IPS DF 19.7 (cell line): ENCODE results near the gene ATCAY.

Experiments
- DNase-seq: peaks from one replicate; pipeline ENCODE4 v3.0.0-alpha.2; 2013; ENCODE audit warnings: low read depth, low spot score

Gene ATCAY, protein sequence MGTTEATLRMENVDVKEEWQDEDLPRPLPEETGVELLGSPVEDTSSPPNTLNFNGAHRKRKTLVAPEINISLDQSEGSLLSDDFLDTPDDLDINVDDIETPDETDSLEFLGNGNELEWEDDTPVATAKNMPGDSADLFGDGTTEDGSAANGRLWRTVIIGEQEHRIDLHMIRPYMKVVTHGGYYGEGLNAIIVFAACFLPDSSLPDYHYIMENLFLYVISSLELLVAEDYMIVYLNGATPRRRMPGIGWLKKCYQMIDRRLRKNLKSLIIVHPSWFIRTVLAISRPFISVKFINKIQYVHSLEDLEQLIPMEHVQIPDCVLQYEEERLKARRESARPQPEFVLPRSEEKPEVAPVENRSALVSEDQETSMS

DNA sequence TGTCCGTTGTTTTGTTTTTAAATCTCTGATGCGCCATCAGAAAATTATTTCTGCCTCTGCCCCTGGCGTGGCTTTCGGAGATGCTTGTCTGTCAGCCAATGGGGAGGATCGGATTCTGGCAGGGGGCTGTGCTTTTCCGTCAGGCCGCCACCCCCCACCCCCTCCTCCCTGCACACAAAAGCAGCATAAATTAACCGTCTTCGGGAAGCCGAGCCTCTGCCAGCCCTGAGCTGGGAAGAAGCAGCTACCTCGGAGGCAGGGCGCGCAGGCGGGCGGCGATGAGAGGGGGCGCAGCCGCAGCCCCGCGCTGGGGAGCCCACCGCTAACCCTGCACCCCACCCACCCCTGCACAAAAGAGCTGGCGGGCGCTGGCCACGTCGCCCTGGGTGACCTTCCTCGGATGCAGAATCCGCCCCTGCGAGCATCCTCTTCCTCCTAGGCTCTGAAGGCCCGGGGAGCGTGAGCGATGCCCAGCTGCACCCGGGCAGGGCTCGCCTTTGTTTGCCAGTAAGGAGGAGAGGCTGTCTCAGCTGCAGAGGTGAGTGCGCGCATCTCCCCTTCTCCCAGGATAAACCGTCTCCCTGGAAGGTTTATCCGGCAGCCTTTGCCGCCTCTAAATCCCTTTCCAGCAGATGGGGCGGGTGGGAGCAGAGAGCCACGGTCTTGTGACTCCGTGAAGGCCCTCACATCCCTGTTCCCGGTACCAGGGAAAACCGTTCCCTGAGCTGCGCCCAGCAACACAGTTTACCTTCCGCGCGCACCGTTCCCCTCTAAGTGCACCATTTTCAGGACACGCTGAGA, at the start of gene ATCAY:
Gene ATCAY, plus strand, starts transcription at position 215 of the 801 bp plus-strand sequence. CDS start 5,083 bp downstream, outside the sequence.
- DNase-seq: no peak

DNA sequence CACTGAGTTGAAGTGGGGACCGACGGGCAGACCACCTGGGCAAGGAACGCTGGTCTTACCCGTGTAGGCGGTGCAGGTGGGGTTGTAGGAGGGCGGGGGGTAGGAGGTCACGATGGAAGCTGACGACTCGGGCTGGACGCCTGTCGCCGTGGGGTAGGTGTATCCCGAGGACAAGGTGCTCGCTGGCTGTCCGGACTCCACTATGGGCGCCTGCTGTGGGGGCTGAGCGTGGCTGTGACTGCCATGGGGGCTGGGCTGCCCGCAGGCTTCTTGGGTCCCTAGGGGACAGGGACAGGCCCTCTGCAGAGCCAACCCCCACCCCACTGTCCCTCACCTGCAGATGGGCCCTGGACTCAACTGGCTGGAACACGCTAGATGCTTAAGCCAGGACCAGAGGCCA, 48.9 kb upstream of the ATCAY start:
- no peak for DNase-seq

DNA sequence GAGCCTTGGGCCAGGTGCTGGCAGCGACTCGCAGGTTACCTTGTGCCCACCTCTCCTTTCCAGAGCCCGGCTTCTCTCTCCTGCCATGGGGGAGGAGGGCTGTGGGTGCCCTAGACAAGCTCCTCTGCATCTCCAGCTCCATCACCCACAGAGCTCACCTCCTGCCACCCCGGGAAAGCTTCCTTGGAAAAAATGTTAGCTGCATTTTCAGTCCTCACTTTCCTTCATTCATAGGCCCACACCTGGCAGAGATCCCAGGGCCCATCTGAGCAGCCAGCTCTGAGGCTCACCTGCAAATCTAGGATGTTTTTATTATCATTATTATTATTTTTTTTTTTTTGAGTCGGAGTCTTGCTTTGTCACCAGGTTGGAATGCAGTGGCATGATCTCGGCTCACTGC, 48.5 kb upstream of the ATCAY start:
- no peak for DNase-seq

DNA sequence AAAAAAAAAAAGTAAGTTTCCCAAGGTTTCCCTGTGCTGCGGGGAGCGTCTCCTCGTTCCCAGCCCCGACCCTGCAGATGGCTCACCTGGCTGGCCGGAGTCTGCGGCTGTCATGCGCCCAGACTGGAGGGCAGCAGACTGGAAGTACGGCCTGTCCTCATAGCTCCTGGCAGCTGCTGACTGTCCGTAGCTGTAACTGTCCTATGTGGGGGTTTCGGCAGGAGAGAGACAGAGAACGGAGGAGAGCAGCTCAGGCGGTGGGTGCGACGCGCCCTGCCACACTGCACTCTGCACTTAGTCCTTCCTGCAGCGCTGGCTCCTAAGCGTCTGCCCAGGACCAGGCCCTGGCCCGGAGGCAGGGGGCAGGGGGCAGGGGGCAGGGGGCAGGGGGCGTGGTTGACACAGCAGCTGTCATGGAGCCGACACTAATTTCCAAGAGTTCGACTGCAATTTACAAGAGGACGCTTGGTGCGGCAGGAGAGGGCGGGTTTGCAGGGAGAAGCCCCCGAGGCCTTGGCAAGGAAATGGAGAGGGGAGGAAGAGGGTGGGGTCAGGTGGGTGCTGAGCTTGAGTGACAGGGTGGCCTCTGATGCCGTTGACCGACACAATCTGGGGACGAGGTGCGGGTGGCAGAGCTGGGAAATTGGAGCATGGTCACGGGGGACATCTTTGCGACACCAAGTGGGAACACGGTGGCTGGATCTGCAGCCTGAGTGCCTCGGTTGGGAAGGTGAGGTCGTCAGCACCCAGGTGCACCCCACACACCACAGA, 46.7 kb upstream of the ATCAY start:
- no peak for DNase-seq

DNA sequence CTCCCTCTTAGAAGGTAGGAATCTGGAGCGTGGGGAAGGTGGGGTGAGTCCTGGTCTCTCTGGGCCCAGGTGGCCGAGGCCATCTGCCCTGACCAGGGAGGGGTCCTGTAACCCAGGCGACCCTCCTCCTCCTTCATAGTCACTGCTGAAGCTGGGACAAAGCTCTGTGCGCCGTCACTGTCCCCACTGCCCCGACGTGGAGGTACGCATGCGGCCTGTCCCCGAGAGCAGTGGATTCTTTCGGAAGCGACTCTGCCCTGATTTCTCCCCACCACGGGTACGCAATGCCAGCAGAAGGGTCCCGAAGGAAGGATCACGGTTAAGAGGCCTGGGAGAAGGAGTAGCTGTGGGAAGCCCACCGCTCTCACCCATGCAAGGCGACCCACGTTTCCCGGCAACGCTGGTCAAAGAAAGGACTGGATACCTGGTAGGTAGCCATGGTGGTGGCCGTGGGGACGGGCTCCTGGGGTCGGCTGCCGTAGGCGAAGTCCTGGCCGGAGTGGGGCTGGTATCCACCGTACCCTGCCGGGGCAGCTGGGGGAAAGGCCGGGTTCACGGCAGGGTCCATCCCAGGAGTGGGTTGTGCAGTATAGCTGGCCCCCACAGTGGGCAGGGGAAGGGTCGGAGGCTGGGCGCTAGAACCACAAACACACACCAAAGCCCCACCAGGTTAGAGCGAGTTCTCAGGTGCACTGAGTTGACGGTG, 46.0 kb upstream of the ATCAY start:
- no peak for DNase-seq

DNA sequence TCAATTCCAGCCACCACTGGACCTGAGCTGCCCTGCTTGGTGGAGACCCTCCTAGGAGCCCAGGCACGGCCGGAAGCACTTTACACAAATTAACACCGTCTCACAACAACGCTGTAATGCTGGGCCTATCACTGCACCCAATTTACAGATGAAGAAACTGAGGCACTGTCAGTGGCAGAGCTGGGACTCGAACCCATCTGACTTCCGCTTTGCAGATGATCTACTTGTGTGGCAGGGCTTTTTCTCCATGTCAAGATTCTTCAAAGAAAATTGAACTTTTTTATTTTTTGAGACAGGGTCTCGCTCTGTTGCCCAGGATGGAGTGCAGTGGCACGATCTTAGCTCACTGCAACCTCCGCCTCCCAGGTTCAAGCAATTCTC, 45.4 kb upstream of the ATCAY start:
- DNase-seq: no peak

DNA sequence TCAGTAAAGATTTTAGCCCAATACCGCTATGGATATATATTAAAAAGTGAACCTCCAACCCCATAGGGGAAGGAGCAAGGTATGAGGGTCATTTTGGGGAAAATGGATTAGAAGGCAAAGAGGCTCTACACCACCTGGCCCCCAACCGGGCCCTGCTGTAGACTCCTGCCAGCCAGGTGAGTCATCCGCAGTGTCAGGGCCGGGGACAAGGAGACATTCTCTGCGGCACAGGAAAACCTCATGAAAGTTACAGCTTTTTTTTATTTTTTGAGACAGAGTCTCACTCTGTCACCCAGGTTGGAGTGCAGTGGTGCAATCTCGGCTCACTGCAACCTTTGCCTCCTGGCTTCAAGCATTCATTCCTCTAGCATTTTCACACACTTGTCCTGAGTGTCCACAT, 43.6 kb upstream of the ATCAY start:
- no peak for DNase-seq

DNA sequence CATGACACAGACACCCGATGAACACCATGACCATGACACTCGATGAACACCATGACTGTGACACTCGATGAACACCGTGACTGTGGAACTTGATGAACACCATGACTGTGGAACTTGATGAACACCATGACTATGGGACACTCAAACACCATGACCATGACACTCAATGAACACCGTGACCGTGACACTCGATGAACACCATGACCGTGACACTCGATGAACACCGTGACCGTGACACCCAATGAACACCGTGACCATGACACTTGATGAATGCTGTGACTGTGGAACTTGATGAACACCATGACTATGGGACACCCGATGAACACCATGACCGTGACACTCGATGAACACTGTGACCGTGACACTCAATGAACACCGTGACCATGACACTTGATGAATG, 43.2 kb upstream of the ATCAY start:
- DNase-seq: no peak

DNA sequence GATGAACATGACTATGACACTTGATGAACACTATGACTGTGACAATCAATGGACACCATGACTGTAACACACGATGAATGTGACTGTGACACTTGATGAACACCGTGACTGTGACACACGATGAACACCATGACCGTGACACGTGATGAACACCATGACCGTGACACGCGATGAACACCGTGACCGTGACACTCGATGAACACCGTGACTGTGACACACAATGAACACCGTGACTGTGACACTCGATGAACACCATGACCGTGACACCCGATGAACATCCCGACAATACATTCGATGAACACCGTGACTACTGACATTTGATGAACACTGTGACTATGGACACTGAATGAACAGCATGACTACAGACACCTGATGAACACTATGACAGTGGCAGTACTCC, 42.6 kb upstream of the ATCAY start:
- no peak for DNase-seq

DNA sequence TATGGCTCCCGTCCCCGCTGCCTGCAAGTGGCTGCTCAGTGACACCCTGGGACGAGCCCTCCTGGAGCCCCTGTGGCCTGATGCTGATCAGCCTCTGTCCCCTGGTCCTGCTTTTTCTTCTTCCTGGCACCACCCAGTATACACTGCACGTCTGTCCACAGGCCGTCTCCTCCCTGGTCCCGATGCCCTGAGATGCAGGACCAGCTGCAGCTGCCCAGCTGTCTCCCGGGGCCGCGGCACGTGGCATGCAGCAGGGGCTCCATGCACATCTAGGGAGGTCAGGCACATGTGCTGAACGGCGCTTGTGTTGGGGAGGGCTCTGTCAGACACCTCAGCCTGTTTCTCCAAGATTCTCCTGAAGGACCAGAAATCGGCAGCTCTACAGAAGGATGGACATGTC, 41.8 kb upstream of the ATCAY start:
- DNase-seq: no peak

DNA sequence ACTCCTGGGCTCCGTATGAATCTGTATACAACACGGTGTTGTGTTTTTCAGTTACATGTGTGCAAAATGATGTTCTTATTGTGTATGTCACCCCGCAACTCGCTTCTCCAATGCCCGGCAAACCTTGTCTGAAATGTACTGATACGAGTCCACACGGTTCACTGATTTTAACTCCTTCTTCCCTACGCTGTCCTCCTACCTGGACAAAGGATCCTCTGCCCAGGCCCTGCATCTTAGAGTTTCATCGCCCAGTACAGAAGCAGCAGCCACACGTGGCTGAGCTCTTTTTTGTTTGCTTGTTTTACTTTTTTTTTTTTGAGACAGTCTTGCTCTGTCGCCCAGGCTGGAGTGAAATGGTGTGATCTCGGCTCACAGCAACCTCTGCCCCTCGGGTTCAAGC, 40.5 kb upstream of the ATCAY start:
- DNase-seq: no peak

DNA sequence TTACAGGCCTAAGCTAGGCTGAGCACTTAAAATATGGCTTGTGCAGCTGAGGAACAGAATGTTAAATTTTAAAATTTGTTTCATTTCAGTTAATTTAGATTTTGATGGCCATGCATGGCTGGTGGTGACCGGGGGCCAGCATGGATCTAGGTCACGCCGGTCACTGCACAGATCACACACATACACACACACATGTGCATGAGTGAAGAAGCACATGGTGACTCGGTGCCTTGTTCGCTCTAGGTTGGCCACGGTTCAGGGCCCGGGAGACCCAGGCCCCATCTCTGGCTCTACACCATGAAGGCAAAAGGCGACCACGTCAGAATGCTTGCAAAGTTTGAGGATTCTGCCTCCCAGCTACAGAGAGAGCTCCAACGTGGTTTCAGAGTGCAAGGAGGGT, 39.7 kb upstream of the ATCAY start:
- no peak for DNase-seq

DNA sequence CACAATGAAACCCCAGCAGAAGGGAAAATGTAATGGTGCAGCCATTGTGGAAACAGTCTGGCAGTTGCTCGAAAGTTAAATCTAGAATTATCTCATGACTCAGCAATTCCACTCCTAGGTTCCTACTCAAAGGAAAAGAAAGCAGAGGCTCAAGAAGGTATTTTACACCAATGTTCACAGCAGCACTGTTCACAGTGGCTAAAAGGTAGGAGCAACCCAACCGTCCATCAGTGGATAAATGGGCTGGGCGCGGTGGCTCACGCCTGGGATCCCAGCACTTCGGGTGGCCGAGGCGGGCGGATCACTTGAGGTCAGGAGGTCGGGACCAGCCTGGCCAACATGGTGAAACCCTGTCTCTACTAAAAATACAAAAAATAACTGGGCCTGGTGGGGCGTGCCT, 37.5 kb upstream of the ATCAY start:
- no peak for DNase-seq

DNA sequence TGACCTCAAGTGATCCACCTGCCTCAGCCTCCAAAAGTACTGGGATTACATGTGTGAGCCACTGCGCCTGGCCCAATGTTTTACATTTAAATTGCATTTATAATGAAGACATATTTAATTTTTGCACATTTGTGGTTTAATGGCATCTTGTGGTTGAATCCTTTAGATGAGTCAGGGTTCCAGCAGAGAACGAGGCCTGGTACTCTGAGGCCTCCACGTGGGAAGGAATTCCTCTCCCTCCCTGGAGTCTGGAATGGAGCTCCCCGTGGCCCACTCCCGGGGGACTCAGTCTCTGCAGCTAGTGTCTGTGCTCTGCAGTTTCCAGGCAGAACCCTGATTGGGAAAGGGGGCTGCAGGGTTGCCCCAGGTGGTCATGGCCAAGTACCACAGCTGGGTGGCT, 35.9 kb upstream of the ATCAY start:
- DNase-seq: no peak

DNA sequence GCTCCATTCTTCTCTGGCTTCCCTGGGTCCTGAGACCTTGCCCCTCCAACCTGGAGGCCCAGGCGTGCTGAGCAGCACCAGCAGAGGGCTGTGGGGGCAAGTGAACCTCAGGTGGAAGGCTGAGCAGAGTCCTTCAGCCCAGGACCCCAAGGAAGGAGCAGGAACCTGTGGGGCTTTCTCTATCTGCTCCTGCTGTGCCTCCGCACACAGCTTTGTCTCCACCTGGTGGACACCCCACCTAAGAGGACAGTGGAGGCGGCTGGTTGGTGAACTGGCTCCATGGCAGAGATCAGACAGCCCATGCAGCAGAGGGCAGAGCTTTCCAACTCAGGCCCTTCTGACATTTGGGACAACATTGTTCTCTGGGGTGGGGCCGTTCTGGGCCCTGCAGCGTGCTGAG, 31.4 kb upstream of the ATCAY start:
- peak; percentile 42 for DNase-seq

DNA sequence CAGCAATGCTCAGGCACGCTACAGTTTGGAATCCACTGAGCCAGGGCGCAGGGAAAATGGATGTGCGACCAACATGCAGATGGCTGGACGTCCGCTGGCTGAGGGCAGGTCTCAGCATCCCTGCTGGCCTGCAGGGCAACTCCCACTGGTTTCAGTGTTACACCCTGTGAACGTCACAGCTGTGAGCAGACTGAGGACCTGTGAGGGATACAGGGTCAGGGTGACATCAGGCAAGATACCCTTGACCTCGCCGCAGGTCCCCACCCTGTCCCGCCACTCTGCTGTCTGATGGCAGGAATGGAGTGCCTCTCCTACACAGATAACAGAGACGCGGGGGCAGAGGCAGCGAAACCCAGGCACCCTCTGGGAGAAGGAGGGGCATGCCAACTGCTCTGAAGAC, 30.7 kb upstream of the ATCAY start:
- DNase-seq: no peak

DNA sequence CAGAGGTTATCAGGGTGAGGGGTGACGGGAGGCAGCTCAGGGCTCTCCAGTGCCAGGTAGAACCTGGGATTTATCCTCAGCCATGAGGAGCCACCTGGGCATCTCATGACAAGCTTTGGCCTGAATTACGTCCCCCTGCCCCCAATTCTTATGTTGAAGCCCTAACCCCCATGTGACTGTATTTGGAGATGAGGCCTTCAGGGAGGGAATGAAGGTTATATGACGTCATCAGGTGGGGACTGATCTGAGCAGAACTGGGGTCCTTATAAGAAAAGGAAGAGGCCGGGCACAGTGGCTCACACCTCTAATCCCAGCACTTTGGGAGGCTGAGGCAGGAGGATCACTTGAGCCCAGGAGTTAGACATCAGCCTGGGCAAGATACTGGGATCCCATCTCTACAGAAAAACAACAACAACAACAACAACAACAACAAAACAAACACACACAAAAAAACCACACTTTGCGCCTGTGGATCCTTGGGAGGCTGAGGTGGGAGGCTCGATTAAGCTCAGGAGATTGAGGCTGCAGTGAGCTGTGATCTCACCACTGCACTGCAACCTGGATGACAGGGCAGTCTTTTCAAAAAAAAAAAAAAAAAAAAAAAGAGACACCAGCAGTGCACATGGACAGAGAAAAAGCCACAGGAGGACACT, 30.0 kb upstream of the ATCAY start:
- no peak for DNase-seq

DNA sequence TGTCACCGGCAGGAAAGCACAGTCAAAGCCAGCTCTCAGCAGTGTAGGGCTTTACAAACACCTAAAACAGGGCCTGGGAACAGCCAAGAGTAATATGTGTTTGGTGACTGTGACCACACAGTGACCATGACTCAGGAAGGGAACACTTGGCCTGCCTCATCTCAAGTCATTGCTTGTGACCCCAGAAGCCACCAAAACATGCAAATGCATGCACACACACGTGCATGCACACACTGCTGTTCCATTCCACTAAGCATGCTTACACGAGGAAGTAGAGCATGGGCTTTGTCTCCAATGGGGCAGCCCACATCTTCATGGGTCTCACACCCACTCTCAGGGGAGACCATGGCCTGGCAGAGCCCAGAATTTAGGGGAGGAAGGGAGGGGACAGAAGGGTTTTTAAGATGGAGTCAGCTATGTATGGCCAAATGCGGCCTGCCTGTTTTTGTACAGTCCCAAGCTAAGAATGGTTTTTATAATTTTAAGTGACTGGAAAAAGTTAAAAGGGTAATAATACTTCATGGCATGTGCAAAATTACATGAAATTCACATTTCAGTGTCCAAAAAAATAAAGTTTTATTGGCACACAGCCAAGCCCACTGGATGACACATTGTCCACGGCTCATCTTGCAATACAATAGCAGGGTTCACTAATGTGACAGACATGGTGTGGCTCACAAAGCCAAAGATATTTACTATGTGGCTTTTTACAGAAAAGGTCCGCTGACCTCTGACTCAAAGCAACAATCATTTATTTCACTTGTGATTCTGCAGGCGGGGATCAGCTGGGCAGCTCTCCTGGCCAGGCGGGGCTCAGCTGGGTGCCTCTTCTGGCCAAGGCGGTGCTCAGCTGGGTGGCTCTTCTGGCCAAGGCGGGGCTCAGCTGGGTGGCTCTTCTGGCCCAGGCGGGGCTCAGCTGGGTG, 29.0 kb upstream of the ATCAY start:
- no peak for DNase-seq

DNA sequence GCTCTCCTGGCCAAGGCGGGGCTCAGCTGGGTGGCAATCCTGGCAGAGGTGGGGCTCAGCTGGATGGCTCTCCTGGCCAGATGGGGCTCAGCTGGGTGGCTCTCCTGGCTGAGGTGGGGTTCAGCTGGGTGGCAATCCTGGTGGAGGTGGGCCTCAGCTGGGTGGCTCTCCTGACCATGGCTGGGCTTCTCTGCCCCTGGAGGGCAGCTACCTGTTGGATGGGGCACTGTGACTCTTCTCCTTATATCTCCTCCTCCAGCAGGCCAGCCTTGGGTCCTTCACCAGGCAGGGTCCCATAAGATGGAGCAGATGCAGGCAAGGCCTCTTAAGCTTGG, 28.3 kb upstream of the ATCAY start:
- DNase-seq: no peak

DNA sequence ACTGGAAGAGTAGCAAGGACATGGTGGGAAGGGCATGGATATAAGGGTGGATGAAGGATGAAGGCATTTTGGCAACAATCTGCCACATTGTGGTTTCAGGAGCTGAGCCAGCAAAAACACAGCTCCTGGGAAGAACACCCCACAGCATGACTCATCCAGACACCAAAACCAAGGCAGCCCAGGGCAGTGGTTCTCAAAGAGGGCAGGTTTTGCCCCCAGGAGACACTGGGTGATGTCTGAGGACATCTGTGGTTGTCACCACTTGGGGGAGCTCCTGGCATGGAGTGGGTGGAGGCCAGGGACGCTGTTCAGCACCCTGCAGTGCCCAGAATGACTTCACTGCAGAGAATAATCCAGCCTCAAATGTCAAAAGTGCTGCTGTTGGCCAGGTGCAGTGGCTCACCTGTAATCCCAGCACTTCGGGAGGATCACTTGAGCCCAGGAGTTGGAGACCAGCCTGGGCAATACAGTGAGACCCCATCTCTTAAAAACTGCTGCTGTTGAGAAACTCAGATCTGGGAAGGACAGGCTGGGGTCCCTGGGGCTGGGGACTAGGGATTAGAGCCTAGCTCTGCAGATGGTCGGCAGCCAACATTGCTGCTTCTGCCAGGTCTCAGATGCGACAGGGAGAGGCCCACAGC, 27.8 kb upstream of the ATCAY start:
- peak; percentile 17 for DNase-seq
